ENCODE data around the gene TLL2.

Gene TLL2

DNA sequence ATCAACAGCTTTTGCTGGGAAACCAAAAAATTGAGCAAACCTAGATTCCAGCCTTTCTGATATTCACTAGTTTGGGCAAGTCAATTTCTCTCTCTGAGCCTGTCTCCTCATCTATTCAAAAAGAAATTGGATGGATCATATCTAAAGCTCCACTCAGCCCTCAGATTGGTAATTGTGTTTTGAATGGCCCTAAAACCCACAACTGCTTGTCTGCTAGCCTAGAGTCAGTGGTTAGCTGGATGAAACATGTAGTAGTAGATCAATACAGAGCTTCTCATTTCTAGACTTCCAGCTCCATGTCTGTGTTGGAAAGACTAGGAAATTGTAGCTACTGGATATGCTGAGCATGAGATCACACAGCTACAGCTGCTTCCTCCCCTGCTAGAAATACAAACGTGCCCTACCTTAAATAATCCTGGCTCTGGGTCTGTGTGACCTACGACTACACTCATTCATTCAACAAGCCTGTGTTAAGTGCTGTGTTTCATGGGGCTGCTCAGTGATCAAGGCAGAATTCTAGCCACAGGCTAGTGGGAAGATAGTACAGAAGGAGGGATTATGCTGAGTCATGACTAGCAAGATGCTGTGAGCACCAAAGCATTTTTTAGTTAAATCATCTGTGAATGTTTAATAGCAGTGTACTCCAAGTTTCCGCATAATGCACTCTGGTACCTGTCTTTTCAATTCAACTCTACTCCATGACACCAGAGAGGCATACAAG is 193.8 kb downstream of the TLL2 start:
- DNase-seq (ENCODE audit: low spot score), result no peak

DNA sequence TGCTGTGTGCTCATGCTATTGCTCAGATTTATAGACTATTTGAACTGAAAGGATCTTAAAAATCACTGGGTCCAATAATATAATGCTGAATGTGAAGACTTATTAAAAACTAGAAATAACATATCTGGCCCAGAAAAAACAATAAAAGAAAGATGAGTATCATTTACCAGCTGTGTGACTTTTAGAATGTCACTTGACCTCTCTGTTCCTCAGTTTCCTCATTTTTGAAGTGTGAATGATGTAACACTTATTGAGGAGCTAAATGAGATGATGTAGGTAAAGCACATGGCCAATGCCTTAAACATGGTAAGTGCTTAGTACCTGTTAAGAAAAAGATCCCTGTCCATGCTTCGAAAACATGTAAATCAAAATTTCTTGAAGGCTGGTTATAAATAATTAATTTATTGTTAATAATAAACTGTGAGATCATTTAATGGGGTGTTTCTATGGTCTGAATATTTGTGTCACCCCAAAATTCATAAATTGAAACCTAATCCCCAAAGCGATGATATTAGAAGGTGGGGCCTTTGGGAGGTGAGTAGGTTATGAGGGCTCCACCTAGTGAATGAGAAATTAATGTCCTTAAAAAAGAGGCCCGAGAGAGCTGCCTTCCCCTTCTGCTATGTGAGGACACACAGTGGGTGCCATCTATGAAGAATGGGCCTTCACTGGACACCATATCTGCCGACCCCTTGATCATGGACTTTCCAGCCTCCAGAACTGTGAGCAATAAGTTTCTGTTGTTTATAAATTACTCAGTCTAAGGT is 196.5 kb downstream of the TLL2 start:
- no peak for DNase-seq (ENCODE audit: low spot score)
